ENCODE results near the gene LEPR.

Gene LEPR

GRCh38 chr1:65409816-65410326 is 10.6 kb upstream of the LEPR start:
- DNase-seq = no peak

- DNase-seq = no peak
Measured at GRCh38 chr1:65412256-65412983, 8.0 kb upstream of the LEPR start.

GRCh38 chr1:65412984-65413375 is 7.5 kb upstream of the LEPR start:
- no peak for DNase-seq

- no peak for DNase-seq
Measured at GRCh38 chr1:65414538-65414937, 5.9 kb upstream of the LEPR start.

GRCh38 chr1:65416767-65417166 is 3.7 kb upstream of the LEPR start:
- DNase-seq = no peak

- DNase-seq = no peak
Measured at GRCh38 chr1:65417729-65418128, 2.7 kb upstream of the LEPR start.

- DNase-seq = no peak
Measured at GRCh38 chr1:65418522-65419185, 1.8 kb upstream of the LEPR start.

GRCh38 chr1:65419681-65420589 is 533 bp upstream of the LEPR start:
- peak; percentile 99 for DNase-seq

- DNase-seq = no peak
Measured at GRCh38 chr1:65421351-65422025, 1.0 kb downstream of the LEPR start.

- DNase-seq = no peak
Measured at GRCh38 chr1:65422241-65423203, 2.1 kb downstream of the LEPR start.

- DNase-seq = no peak
Measured at GRCh38 chr1:65423884-65424572, 3.6 kb downstream of the LEPR start.

- no peak for DNase-seq
Measured at GRCh38 chr1:65424573-65424889, 4.1 kb downstream of the LEPR start.

- no peak for DNase-seq
Measured at GRCh38 chr1:65425006-65425405, 4.5 kb downstream of the LEPR start.

- no peak for DNase-seq
Measured at GRCh38 chr1:65425697-65426096, 5.2 kb downstream of the LEPR start.

- DNase-seq = no peak
Measured at GRCh38 chr1:65429078-65429477, 8.6 kb downstream of the LEPR start.

- DNase-seq = no peak
Measured at GRCh38 chr1:65429806-65430205, 9.3 kb downstream of the LEPR start.

GRCh38 chr1:65431111-65431705 is 10.7 kb downstream of the LEPR start:
- DNase-seq = no peak

- no peak for DNase-seq
Measured at GRCh38 chr1:65432918-65433317, 12.4 kb downstream of the LEPR start.

- no peak for DNase-seq
Measured at GRCh38 chr1:65434255-65434654, 13.8 kb downstream of the LEPR start.

- no peak for DNase-seq
Measured at GRCh38 chr1:65434760-65435159, 14.3 kb downstream of the LEPR start.

- DNase-seq = no peak
Measured at GRCh38 chr1:65435987-65436386, 15.5 kb downstream of the LEPR start.

Measured in left hindlimb (tissue), 1 donor.